HEK293 (cell line): ENCODE results near the gene TCERG1L.

Experiments used
- GLI2 ChIP-seq: fragments of 450-650 bp; formaldehyde crosslinking; IDR thresholded peaks from 2 replicates; pipeline ENCODE4; 2017; ENCODE audit warnings: missing biosample characterization, missing genetic modification characterization, low read depth, borderline replicate concordance
- HOXD13 ChIP-seq: sonication (generic); formaldehyde crosslinking; IDR thresholded peaks from 2 replicates; pipeline ENCODE4 v1.8.0; 2022; ENCODE audit warnings: missing genetic modification reagents, borderline replicate concordance
- PRDM2 ChIP-seq: fragments of 450-650 bp; formaldehyde crosslinking; IDR thresholded peaks from 2 replicates; pipeline ENCODE4 v1.5.1; 2016; ENCODE audit warnings: missing biosample characterization, missing genetic modification characterization, borderline replicate concordance
- WT1 ChIP-seq: fragments of 450-650 bp; formaldehyde crosslinking; IDR thresholded peaks from 2 replicates; pipeline ENCODE4 v1.5.1; 2016; ENCODE audit warnings: missing biosample characterization, missing genetic modification characterization
- ZBTB17 ChIP-seq: fragments of 450-650 bp; formaldehyde crosslinking; IDR thresholded peaks from 2 replicates; pipeline ENCODE4 v1.5.1; 2016; ENCODE audit warnings: missing biosample characterization, missing genetic modification characterization
- ZNF248 ChIP-seq: fragments of 450-650 bp; formaldehyde crosslinking; IDR thresholded peaks from 2 replicates; pipeline ENCODE4 v1.5.1; 2017; ENCODE audit warnings: missing biosample characterization, missing genetic modification characterization
- ZNF530 ChIP-seq: fragments of 450-650 bp; formaldehyde crosslinking; IDR thresholded peaks from 2 replicates; pipeline ENCODE4 v1.5.1; 2016; ENCODE audit warnings: low read depth, missing biosample characterization, missing genetic modification characterization
- TF ChIP-seq, protein P1 (sequence below): fragments of 450-650 bp; formaldehyde crosslinking; IDR thresholded peaks from 2 replicates; pipeline ENCODE4 v1.5.1; 2016; ENCODE audit warnings: missing biosample characterization, missing genetic modification characterization, borderline replicate concordance
- TF ChIP-seq, protein P2 (sequence below): fragments of 450-650 bp; formaldehyde crosslinking; IDR thresholded peaks from 2 replicates; pipeline ENCODE4 v1.5.1; 2016; ENCODE audit warnings: missing biosample characterization, missing genetic modification characterization
- TF ChIP-seq, protein P3 (sequence below): fragments of 450-650 bp; formaldehyde crosslinking; IDR thresholded peaks from 2 replicates; pipeline ENCODE4 v1.5.1; 2016; ENCODE audit warnings: missing biosample characterization, missing genetic modification characterization

- TF ChIP-seq ZNF248 = no peak
- TF ChIP-seq, protein P1, sequence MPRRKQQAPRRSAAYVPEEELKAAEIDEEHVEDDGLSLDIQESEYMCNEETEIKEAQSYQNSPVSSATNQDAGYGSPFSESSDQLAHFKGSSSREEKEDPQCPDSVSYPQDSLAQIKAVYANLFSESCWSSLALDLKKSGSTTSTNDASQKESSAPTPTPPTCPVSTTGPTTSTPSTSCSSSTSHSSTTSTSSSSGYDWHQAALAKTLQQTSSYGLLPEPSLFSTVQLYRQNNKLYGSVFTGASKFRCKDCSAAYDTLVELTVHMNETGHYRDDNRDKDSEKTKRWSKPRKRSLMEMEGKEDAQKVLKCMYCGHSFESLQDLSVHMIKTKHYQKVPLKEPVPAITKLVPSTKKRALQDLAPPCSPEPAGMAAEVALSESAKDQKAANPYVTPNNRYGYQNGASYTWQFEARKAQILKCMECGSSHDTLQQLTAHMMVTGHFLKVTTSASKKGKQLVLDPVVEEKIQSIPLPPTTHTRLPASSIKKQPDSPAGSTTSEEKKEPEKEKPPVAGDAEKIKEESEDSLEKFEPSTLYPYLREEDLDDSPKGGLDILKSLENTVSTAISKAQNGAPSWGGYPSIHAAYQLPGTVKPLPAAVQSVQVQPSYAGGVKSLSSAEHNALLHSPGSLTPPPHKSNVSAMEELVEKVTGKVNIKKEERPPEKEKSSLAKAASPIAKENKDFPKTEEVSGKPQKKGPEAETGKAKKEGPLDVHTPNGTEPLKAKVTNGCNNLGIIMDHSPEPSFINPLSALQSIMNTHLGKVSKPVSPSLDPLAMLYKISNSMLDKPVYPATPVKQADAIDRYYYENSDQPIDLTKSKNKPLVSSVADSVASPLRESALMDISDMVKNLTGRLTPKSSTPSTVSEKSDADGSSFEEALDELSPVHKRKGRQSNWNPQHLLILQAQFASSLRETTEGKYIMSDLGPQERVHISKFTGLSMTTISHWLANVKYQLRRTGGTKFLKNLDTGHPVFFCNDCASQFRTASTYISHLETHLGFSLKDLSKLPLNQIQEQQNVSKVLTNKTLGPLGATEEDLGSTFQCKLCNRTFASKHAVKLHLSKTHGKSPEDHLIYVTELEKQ (tag by site-specific recombination) = no peak
- no peak for TF ChIP-seq WT1 (tag by site-specific recombination)
- TF ChIP-seq HOXD13 (CRISPR knock-in tag) = no peak
- TF ChIP-seq ZBTB17 = no peak
- TF ChIP-seq, protein P2, sequence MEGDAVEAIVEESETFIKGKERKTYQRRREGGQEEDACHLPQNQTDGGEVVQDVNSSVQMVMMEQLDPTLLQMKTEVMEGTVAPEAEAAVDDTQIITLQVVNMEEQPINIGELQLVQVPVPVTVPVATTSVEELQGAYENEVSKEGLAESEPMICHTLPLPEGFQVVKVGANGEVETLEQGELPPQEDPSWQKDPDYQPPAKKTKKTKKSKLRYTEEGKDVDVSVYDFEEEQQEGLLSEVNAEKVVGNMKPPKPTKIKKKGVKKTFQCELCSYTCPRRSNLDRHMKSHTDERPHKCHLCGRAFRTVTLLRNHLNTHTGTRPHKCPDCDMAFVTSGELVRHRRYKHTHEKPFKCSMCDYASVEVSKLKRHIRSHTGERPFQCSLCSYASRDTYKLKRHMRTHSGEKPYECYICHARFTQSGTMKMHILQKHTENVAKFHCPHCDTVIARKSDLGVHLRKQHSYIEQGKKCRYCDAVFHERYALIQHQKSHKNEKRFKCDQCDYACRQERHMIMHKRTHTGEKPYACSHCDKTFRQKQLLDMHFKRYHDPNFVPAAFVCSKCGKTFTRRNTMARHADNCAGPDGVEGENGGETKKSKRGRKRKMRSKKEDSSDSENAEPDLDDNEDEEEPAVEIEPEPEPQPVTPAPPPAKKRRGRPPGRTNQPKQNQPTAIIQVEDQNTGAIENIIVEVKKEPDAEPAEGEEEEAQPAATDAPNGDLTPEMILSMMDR (tag by site-specific recombination) = no peak
- TF ChIP-seq ZNF530 (tag by site-specific recombination) = no peak
- no peak for TF ChIP-seq PRDM2 (tag by site-specific recombination)
- no peak for TF ChIP-seq GLI2 (tag by site-specific recombination)
- TF ChIP-seq, protein P3, sequence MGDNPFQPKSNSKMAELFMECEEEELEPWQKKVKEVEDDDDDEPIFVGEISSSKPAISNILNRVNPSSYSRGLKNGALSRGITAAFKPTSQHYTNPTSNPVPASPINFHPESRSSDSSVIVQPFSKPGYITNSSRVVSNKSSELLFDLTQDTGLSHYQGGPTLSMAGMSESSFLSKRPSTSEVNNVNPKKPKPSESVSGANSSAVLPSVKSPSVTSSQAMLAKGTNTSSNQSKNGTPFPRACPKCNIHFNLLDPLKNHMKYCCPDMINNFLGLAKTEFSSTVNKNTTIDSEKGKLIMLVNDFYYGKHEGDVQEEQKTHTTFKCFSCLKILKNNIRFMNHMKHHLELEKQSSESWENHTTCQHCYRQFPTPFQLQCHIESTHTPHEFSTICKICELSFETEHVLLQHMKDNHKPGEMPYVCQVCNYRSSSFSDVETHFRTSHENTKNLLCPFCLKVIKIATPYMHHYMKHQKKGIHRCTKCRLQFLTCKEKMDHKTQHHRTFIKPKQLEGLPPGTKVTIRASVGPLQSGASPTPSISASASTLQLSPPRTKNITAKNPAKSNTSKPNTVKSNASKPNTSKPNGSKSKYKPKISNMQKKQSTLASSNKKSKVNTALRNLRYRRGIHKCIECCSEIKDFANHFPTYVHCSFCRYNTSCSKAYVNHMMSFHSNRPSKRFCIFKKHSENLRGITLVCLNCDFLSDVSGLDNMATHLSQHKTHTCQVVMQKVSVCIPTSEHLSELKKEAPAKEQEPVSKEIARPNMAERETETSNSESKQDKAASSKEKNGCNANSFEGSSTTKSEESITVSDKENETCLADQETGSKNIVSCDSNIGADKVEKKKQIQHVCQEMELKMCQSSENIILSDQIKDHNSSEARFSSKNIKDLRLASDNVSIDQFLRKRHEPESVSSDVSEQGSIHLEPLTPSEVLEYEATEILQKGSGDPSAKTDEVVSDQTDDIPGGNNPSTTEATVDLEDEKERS = no peak
Observed at GRCh38 chr10:131288648-131289047, 22.9 kb downstream of the TCERG1L start.
